Camera-type eye (tissue), 1 donor: ENCODE measurements around the gene CNTN6. TPM values are rescaled to one million over a fixed set of nuclear protein-coding genes. Genes with fewer than 3 reads are reported as not detected.

Experiments
- total RNA-seq: library from RNA; depleted of rRNA; stranded (reverse); fragments of >200 nt; gene quantifications from one replicate; pipeline ENCODE4 v1.2.3, GENCODE V29; 2014

Gene CNTN6
- 12.5 TPM for total RNA-seq

DNA sequence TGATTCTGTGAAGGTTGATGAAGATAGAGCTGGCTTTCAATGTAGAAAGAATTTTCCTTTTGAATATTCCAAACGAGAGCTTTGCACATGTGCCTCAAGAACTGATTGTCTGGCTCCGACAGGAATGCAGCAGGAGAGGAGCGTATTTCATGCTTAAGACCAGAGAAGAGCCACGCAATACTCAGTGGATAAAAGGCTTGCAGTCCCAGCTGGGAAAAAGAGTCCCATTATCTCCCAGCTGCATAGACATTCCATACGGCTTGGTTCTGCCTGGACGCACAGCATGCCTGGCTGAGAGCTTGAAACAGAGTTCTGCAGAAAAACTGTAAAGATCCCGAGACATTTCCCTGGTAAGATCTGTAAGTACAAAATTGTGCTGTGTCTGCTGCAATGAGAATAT lies at the start of gene CNTN6:
Gene CNTN6, plus strand, starts transcription at position 254 of the 400 bp plus-strand sequence. CDS start 54,985 bp downstream, outside the sequence.

